ENCODE results near the gene EPB41L5. TPM values are rescaled to one million over a fixed set of nuclear protein-coding genes. Genes with fewer than 3 reads are reported as not detected.

Gene EPB41L5
- total and polyA plus RNA-seq, 9 of the 15 experiments (the other 6 are each of a cell fraction or from before 2014, with no cell fraction given): 2.3 to 14.1 (median 8.2) TPM

GRCh38 chr2:120060088-120060623, 47.3 kb downstream of the EPB41L5 start:
- Histone ChIP-seq H2AFZ (ENCODE audit: low read depth, low read length) (no peak overlapping the region), H3K9me3 (replicated peaks; ENCODE audit: control insufficient read depth, insufficient read depth, low read depth, low read length) (no peaks in the 10 kb centered on the region), H3K27me3 (ENCODE audit: control insufficient read depth in 2 of 2, insufficient read depth in 2 of 2, low read length in 2 of 2) (no peaks in the 10 kb centered on the region), H3K9me1 (ENCODE audit: control insufficient read depth, insufficient read depth, low read length) (no peaks in the 10 kb centered on the region), H3K4me1 (replicated peaks in 1 of 2; ENCODE audit: control insufficient read depth in 2 of 2, insufficient read depth in 2 of 2, low read length in 2 of 2) (no peaks in the 10 kb centered on the region), H3K36me3 (ENCODE audit: control insufficient read depth, insufficient read depth, low read length) (no peaks in the 10 kb centered on the region), H3K27ac (ENCODE audit: extremely low read depth, low read depth, low read length) (no peak overlapping the region), H3K79me2 (ENCODE audit: control insufficient read depth, insufficient read depth, low read length) (no peaks in the 10 kb centered on the region), H4K20me1 (replicated peaks; ENCODE audit: control insufficient read depth, insufficient read depth, low read length) (no peaks in the 10 kb centered on the region), H3K4me2 (ENCODE audit: insufficient read depth, low read length) (no peak overlapping the region), H3K4me3 (no peak overlapping the region), H3K9ac (ENCODE audit: insufficient read depth in 1 of 2, low read depth in 2 of 2, low read length in 2 of 2) (no peak overlapping the region)
- ATAC-seq (no peak), FAIRE-seq (no peak), DNase-seq (ENCODE audit: extremely low read depth in 1 of 4, low spot score in 3 of 4) (no peak)
- ChIA-PET CTCF (ENCODE audit: low intra/inter-chr PET ratio) (no interaction called here), POLR2A (no interaction called here)
- BruUV-seq (replicated peaks): no TSS peak
- intact Hi-C loops (cut with micrococcal nuclease): no loop called here
- in situ Hi-C loops (cut with MboI): no loop called here
- WGBS (ENCODE audit: insufficient coverage, low coverage, missing lambda C conversion rate): 21% methylated on average over 2 of the region's 2 CpGs
- TF ChIP-seq ZNF431 (CRISPR knock-in tag; IDR thresholded peaks at IDR 0.05) (no peak), ELF2 (CRISPR knock-in tag; IDR thresholded peaks at IDR 0.05) (no peak), CHCHD3 (CRISPR knock-in tag; IDR thresholded peaks at IDR 0.05) (no peak), CLOCK (CRISPR knock-in tag; IDR thresholded peaks at IDR 0.05; ENCODE audit: borderline replicate concordance) (no peak), ZNF140 (CRISPR knock-in tag; IDR thresholded peaks at IDR 0.05) (no peak), ZNF668 (CRISPR knock-in tag; IDR thresholded peaks at IDR 0.05) (no peak), ZNF507 (tag; conservative IDR thresholded peaks at IDR 0.05) (no peak), PATZ1 (CRISPR knock-in tag; IDR thresholded peaks at IDR 0.05; ENCODE audit: borderline replicate concordance) (no peak), ZNF75A (CRISPR knock-in tag; IDR thresholded peaks at IDR 0.05) (no peak), ILF3 (IDR thresholded peaks at IDR 0.05; ENCODE audit: borderline replicate concordance) (no peak), SNRNP70 (optimal IDR thresholded peaks at IDR 0.05; ENCODE audit: low read depth, low read length) (no peak), SP1 (CRISPR knock-in tag; IDR thresholded peaks at IDR 0.05) (no peak), PRMT5 (CRISPR knock-in tag; IDR thresholded peaks at IDR 0.05) (no peak), SETDB1 (IDR thresholded peaks at IDR 0.05; ENCODE audit: low read length) (no peak), TBP (optimal IDR thresholded peaks at IDR 0.05; ENCODE audit: low read depth, low read length) (no peak), IRF9 (tag; IDR thresholded peaks at IDR 0.05) (no peak), BRD4 (IDR thresholded peaks at IDR 0.05) (no peak), HMGXB4 (CRISPR knock-in tag; IDR thresholded peaks at IDR 0.05) (no peak)
